Endothelial cell of umbilical vein (primary cell): ENCODE measurements around the gene SEMA6C. TPM values are rescaled to one million over a fixed set of nuclear protein-coding genes. Genes with fewer than 3 reads are reported as not detected.

Source experiments
- BruUV-seq: library from RNA; stranded (reverse); fragments of 400-500 nt; replicated peaks from 2 replicates; lab custom pipeline; 2021; lab: Mats Ljungman, UMichigan
- CTCF ChIA-PET: fragments of 300-600, 350-600 bp; sonication (Branson Sonifier 250); formaldehyde crosslinking; loops from one replicate; lab custom pipeline; 2021; ENCODE audit warnings: antibody characterized with exemption, inconsistent platforms; lab: Charles Lee
- POLR2A ChIA-PET: fragments of 300-600, 350-600 bp; sonication (Branson Sonifier 250); formaldehyde crosslinking; loops from one replicate; lab custom pipeline; 2021; ENCODE audit warnings: antibody characterized with exemption, inconsistent platforms; lab: Charles Lee
- DNase-seq: peaks from one replicate; pipeline ENCODE4 v3.0.0-alpha.2; 2011; ENCODE audit warnings: low read depth, low spot score
- FAIRE-seq: peaks from 2 replicates; lab custom pipeline; 2011; peaks lifted over from hg19 to GRCh38; lab: Jason Lieb, UNC
- H2AFZ ChIP-seq: 2 replicates; pipeline ENCODE4 v1.6.0; 2012; ENCODE audit warnings: low read depth, low read length, control low read depth, inconsistent platforms
- H3K27ac ChIP-seq: 2 replicates; pipeline ENCODE4 v1.5.1; 2011; ENCODE audit warnings: low read depth, mild to moderate bottlenecking, control low read depth, low read length, moderate library complexity; ENCODE audit not compliant: insufficient read depth
- H3K27me3 ChIP-seq, 2 experiments: 2 replicates each; pipeline versions ENCODE4 v1.6.0 to v1.6.1; 2011; ENCODE audit warnings: low read length in 2 of 2, mixed read lengths in 1 of 2; ENCODE audit not compliant: control insufficient read depth in 2 of 2, insufficient read depth in 2 of 2
- H3K36me3 ChIP-seq, 2 experiments: 2 replicates in 1 of 2; 3 replicates in 1 of 2; pipeline ENCODE4 v1.5.1; 2011; ENCODE audit warnings: low read length in 2 of 2, mild to moderate bottlenecking in 1 of 2, moderate library complexity in 1 of 2; ENCODE audit not compliant: control insufficient read depth in 2 of 2, insufficient read depth in 2 of 2; ENCODE audit errors: extremely low read depth in 1 of 2
- H3K4me1 ChIP-seq: 3 replicates; pipeline ENCODE4 v1.5.1; 2011; ENCODE audit warnings: mild to moderate bottlenecking, low read length; ENCODE audit not compliant: control insufficient read depth, insufficient read depth; ENCODE audit errors: extremely low read depth
- H3K4me2 ChIP-seq: 2 replicates; pipeline ENCODE4 v1.6.1; 2011; ENCODE audit warnings: low read length, control low read depth, mixed read lengths; ENCODE audit not compliant: insufficient read depth
- H3K4me3 ChIP-seq, 3 experiments: fragments of 200-600 bp in 1 of 3; sonication (generic), shearing (Covaris generic) in 1 of 3; replicated peaks in 1 of 3; 2 replicates each; pipeline ENCODE4 v1.5.1; 2011 to 2016; ENCODE audit warnings: control low read depth in 3 of 3, low read length in 3 of 3, mild to moderate bottlenecking in 2 of 3, inconsistent platforms in 1 of 3, low read depth in 1 of 3, moderate library complexity in 1 of 3; ENCODE audit not compliant: insufficient read depth in 1 of 3
- H3K79me2 ChIP-seq: 2 replicates; pipeline ENCODE4 v1.6.0; 2012; ENCODE audit warnings: low read length, inconsistent platforms; ENCODE audit not compliant: control insufficient read depth, insufficient read depth
- H3K9ac ChIP-seq: replicated peaks from 2 replicates; pipeline ENCODE3; 2011; ENCODE audit warnings: low read length, control low read depth; ENCODE audit not compliant: insufficient read depth; ENCODE audit errors: extremely low read depth
- H3K9me1 ChIP-seq: replicated peaks from 3 replicates; pipeline ENCODE4 v1.6.0; 2011; ENCODE audit warnings: mild to moderate bottlenecking, low read length; ENCODE audit not compliant: control insufficient read depth, insufficient read depth; ENCODE audit errors: extremely low read depth
- H3K9me3 ChIP-seq: replicated peaks from 2 replicates; pipeline ENCODE4 v1.5.1; 2012; ENCODE audit warnings: low read length, inconsistent platforms; ENCODE audit not compliant: control insufficient read depth, insufficient read depth
- H4K20me1 ChIP-seq: replicated peaks from 2 replicates; pipeline ENCODE3; 2011; ENCODE audit warnings: mild to moderate bottlenecking, low read length; ENCODE audit not compliant: control insufficient read depth, insufficient read depth; ENCODE audit errors: extremely low read depth
- CTCF ChIP-seq, 2 donors: IDR thresholded peaks; 1 replicate in 1 of 2; 2 replicates in 1 of 2; pipeline ENCODE4 v1.5.1; 2011; ENCODE audit warnings: low read length in 2 of 2, mild to moderate bottlenecking in 2 of 2, moderate library complexity in 2 of 2, control low read depth in 1 of 2, inconsistent platforms in 1 of 2, low read depth in 1 of 2; ENCODE audit not compliant: insufficient read depth in 1 of 2; ENCODE audit errors: extremely low read depth in 1 of 2
- EZH2 ChIP-seq: IDR thresholded peaks from 2 replicates; pipeline ENCODE4 v1.6.1; 2012; ENCODE audit warnings: borderline replicate concordance, low read depth, mild to moderate bottlenecking, moderate library complexity, low read length, inconsistent platforms; ENCODE audit not compliant: severe bottlenecking
- FOS ChIP-seq: IDR thresholded peaks from 2 replicates; pipeline ENCODE4 v1.6.1; 2011; ENCODE audit warnings: mild to moderate bottlenecking, low read length, moderate library complexity, borderline replicate concordance; ENCODE audit not compliant: insufficient read depth
- GATA2 ChIP-seq: IDR thresholded peaks from 2 replicates; pipeline ENCODE4 v1.7.0; 2011; ENCODE audit warnings: low read depth, mild to moderate bottlenecking, moderate library complexity, mixed read lengths, low read length; ENCODE audit not compliant: insufficient read length, insufficient read depth
- JUN ChIP-seq: IDR thresholded peaks from 2 replicates; pipeline ENCODE4 v1.6.1; 2011; ENCODE audit warnings: borderline replicate concordance, low read depth; ENCODE audit not compliant: insufficient read length, insufficient read depth
- MAX ChIP-seq: IDR thresholded peaks from 2 replicates; pipeline ENCODE4 v1.6.1; 2011; ENCODE audit not compliant: insufficient read depth, insufficient read length
- MYC ChIP-seq: IDR thresholded peaks from one replicate; pipeline ENCODE4 v1.6.1; 2011; ENCODE audit warnings: mild to moderate bottlenecking, low read depth, low read length
- POLR2A ChIP-seq: IDR thresholded peaks from 2 replicates; pipeline ENCODE4 v1.6.1; 2012; ENCODE audit warnings: low read depth, mild to moderate bottlenecking, control low read depth, low read length
- POLR2AphosphoS5 ChIP-seq: IDR thresholded peaks from 2 replicates; pipeline ENCODE4 v1.6.1; 2012; ENCODE audit warnings: low read depth, mild to moderate bottlenecking, control low read depth, low read length, moderate library complexity; ENCODE audit not compliant: insufficient read depth
- dilution Hi-C: fragments of 300-500 bp; cut with MboI; formaldehyde crosslinking; loops from one replicate; pipeline ENCODE4 v1.15.0; 2019; ENCODE audit warnings: low sequenced_read_pairs; ENCODE audit not compliant: extremely low pct_ligation_motif_present
- intact Hi-C: fragments of 100-400 bp; cut with micrococcal nuclease; formaldehyde crosslinking; loops from one replicate; pipeline ENCODE4 v1.10.0; 2022
- polyA plus RNA-seq, 4 experiments: library from polyadenylated mRNA; depleted of rRNA in 3 of 4; stranded (reverse) in 3 of 4; unstranded in 1 of 4; fragments of >200 nt; gene quantifications; 2 replicates each; pipeline versions ENCODE4 v1.2.1 to v1.2.3, GENCODE V29; 2011 to 2012; ENCODE audit warnings: missing spikeins in 1 of 4
- total RNA-seq: library from RNA; stranded (reverse); gene quantifications from 2 replicates; pipeline ENCODE4 v1.2.3, GENCODE V29; 2021

SEMA6C gene
- total and polyA plus RNA-seq, 2 donors (not counting 3 experiments of a cell fraction or from before 2014, with no cell fraction given) = 53.0 to 71.9 TPM

- BruUV-seq = no TSS peak
- TF ChIP-seq JUN = no peak
- TF ChIP-seq MAX = no peak
- TF ChIP-seq FOS = no peak
- no peak for TF ChIP-seq POLR2AphosphoS5
- TF ChIP-seq EZH2 = no peak
- TF ChIP-seq GATA2 = no peak
- TF ChIP-seq MYC = no peak
- no peak for TF ChIP-seq POLR2A
- no peak for TF ChIP-seq CTCF (IDR thresholded peaks at IDR 0.05; ENCODE audit: extremely low read depth in 1 of 2, insufficient read depth in 1 of 2, low read depth in 1 of 2, low read length in 2 of 2)
- Histone ChIP-seq H3K36me3 (no peaks in the 10 kb centered on the region), H3K9me3 (no peaks in the 10 kb centered on the region), H3K27me3 (no peaks in the 10 kb centered on the region), H3K4me3 (no peak overlapping the region), H4K20me1 (no peaks in the 10 kb centered on the region), H3K9ac (no peak overlapping the region), H3K27ac (no peak overlapping the region), H2AFZ (no peak overlapping the region), H3K9me1 (no peaks in the 10 kb centered on the region), H3K4me2 (no peak overlapping the region), H3K79me2 (no peaks in the 10 kb centered on the region), H3K4me1 (peaks cover 5% of the 10 kb centered on the region)
- no peak for FAIRE-seq
- CTCF ChIA-PET = interaction anchor here (1.1 to 5.6 kb wide), 3 partner anchors 17 to 30 kb away, joined by 4 to 29 read pairs (median 5); no protein-coding TSS in a partner anchor
- dilution Hi-C loops (no loop called here), intact Hi-C loops (no loop called here)
- POLR2A ChIA-PET = no interaction called here
- no peak for DNase-seq
Measured at GRCh38 chr1:151124763-151125403, 21.5 kb downstream of the SEMA6C start.
